Transverse colon (tissue), 4 donors: ENCODE measurements around the gene FLYWCH1.

Experiments used
- CTCF ChIP-seq, 5 experiments: fragments of 200-600 bp in 3 of 5; fragments of 450-650 bp in 2 of 5; sonication (generic) in 3 of 5; IDR thresholded peaks; 1 replicate in 2 of 5; 2 replicates in 3 of 5; pipeline ENCODE4 v1.5.1; 2016 to 2017; ENCODE audit warnings: antibody characterized with exemption in 5 of 5, inconsistent platforms in 3 of 5, mild to moderate bottlenecking in 2 of 5, moderate library complexity in 1 of 5
- EP300 ChIP-seq: sonication (generic); formaldehyde crosslinking; IDR thresholded peaks from one replicate; pipeline ENCODE4 v1.6.1; 2017; ENCODE audit warnings: antibody characterized with exemption, low read depth
- POLR2A ChIP-seq: fragments of 450-650 bp; IDR thresholded peaks from one replicate; pipeline ENCODE4 v1.6.1; 2016; ENCODE audit warnings: antibody characterized with exemption, mild to moderate bottlenecking, moderate library complexity
- POLR2AphosphoS5 ChIP-seq, 3 donors: sonication (generic); formaldehyde crosslinking; IDR thresholded peaks; one replicate each; pipeline ENCODE4 v1.6.1; 2016; ENCODE audit warnings: antibody characterized with exemption in 3 of 3

GRCh38 chr16:2950353-2950724 lies 38.6 kb downstream of the FLYWCH1 start:
- no peak for TF ChIP-seq CTCF (IDR thresholded peaks at IDR 0.05)
- no peak for TF ChIP-seq POLR2AphosphoS5 (IDR thresholded peaks at IDR 0.05)
- no peak for TF ChIP-seq POLR2A
- no peak for TF ChIP-seq EP300
